ENCODE measurements around the gene TMEM255B.

TMEM255B gene

DNA sequence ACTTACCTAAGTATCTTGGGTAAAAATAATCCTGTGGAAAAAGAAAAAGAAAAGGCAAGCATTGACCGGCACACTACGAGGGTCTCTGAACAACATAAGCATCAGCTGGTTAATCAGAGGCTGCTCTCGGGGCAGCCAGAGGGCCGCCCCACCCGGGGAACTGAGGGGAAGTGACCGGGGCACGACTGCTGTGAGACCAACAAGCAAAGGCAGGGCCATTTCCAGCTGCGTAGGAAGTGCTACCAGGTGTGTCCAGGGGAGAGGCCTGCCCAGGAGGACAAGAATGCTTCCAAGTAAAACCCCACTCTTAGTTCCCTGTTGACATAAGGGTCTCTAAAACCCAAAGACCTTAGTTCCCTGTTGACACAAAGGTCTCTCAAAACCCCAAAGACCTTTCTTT is 89.0 kb downstream of the TMEM255B start:
- DNase-seq (ENCODE audit: low read depth in 2 of 2), result no peak

DNA sequence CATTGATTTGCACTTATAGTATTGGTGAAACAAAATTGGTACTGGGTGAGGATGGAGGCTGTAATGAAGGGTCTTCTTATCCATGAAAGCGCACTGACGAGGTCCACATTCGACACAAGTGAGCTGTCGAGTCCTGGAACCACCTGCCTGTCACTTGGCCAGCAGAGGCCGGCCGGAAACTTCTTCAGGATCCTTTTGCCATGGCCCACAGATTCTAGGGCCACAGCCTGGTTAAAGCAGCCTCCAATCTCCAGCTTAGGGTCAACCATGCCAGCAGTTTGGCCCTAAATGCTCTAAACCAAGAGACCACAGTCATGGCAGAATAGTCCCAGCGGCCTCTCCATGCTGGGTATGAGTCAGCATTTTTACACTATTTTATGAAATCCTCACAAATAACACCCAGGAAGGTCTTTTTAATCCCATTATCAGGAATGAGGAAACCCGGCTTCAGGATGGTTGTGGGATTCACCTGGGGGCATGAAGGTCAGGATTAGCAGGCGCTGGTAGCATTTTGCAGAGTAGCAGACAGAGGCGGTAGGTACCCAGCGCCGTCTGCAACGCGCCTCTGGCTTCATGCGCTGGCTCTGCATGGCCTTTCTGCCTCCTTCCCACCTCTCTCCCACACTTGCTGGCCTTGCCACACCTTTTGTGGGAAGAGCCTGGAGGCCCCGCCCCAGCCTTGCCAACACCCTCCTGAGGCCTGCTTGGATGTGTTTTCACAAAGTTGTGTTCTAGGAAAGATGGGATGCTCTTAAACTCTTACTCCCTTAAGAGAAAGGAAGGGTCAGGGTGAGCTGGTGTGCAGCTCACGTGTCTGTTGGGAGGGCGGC is 89.6 kb downstream of the TMEM255B start:
- DNase-seq (ENCODE audit: low read depth in 2 of 2), result no peak

DNA sequence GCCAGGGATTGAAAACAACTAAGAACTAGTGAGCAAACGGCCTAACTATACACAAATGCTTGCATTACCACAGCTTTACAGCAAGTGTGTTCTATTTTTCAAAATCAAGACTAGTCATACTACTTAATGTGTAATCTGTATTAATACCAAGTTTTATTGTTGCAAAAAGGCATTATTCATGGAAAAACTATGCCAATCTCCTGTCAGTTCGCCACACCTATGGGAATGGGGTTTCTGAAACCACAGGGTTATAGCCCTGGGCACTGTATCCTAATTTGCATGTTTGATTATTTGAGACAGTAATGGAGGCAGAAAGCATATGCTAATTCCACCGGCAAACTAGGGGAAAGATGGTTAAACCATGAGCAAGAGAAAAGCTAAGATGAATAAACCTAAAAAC is 90.5 kb downstream of the TMEM255B start:
- DNase-seq (ENCODE audit: low read depth in 2 of 2), result no peak

DNA sequence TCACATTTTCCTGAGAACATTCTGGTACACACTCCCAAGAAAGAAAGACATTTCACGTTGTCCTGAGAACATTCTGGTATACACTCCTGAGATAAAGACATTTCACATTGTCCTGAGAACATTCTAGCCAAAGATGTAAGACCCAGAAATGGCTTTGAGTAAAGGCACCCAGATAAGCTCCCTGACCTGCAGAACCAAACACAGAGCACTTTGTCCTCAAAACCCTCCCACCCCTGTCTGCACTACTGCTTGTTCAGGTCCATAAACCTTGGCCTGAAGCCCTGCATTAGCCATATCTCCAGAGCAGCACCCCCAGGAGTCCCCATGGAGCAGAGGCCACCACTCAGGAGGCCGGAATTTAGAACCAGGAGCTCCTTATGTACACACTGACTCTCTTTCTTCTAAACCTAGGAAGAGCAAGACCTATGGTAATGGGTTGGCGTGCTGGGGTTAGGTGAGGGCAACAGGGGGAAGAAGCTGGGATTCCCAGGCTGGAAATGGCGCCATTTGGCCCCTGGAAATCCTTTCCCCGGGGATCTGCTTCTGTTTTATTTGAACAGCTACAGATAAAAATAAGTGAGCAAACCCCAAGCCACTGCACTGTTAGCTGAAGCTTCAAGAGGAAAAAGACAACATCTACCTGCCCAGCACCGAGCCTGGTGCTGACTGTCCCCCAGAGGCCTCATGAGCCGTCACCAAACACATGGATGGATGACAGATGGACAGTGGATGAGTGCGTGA is 91.1 kb downstream of the TMEM255B start:
- no peak for DNase-seq (ENCODE audit: low read depth in 2 of 2)

DNA sequence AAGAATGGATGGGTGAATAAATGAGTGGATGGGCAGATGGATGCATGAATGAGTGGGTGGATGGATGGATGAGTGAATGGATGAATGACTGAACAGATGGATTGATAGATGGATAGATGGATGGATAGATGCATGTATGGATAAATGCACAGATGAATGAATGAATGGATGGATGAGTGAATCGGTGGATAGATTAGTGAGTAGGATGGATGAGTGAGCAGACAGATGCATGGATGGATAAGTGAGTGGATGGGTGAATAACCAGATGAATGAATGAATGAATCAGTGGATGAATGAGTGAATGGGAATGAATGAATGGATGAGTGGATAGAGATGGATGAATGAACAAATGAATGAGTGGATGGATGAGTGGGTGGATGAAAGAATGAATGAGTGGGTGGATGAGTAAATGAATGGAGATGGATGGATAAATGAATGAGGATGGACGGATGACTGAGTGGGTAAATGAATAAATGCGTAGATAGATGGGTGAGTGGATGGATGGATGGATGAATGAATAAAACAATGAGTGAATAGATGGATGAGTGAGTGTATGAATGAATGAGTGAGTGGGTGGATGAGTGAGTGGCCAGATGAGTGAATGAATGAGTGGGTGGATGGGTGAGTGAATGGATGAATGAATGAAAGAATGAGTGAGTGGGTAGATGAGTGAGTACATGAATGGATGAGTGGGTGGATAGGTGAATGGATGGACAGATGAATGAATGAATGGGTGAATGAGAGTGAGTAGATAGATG is 91.9 kb downstream of the TMEM255B start:
- DNase-seq (ENCODE audit: low read depth in 2 of 2), result no peak

DNA sequence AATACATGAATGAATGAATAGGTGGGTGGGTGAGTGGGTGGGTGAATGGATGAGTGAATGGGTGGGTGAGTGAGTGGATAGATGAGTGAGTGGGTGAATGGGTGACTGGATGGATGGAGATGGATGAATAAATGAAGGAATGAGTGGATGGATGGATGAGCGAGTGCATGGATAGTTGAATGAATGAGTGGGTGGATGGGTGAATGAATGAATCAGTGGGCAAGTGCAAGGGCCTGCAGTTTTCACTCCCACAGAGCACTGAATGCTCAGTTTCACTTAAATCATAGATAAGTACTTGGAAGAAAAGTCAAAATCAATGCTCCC is 92.4 kb downstream of the TMEM255B start:
- no peak for DNase-seq (ENCODE audit: low read depth in 2 of 2)

DNA sequence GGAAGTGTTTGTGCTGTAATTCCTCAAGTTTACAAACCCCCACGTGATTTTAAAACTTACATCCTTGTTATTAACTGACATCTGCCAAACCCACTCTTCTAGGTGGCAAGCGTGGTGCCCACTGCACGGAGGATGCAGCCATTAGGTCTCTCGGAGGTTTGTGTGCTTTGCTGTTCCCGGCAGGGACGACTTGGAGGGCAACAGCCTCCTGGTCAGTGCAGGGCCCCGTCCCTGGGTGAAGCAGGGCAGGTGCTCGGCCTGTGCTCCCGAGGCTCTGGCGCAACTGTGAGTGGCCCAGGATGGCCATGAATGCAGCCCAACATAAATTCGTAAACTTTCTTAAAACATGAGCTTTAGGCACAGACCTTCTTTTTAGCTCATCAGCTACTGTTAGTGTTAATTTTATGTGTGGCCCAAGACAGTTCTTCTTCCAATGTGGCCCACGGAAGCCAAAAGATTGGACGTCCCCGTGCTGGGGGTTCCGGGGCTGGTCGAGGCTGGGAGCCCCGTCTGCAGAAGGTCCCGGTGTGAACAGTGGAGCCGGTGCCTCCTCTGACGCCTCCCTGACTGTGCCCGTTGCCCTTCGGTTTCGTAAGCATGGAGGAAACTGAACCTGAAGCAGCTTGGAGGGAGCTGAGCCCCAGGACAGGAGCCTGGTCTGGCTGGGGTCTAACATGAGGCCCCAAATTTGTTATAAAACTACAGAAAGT is 93.0 kb downstream of the TMEM255B start:
- no peak for DNase-seq (ENCODE audit: low read depth in 2 of 2)

DNA sequence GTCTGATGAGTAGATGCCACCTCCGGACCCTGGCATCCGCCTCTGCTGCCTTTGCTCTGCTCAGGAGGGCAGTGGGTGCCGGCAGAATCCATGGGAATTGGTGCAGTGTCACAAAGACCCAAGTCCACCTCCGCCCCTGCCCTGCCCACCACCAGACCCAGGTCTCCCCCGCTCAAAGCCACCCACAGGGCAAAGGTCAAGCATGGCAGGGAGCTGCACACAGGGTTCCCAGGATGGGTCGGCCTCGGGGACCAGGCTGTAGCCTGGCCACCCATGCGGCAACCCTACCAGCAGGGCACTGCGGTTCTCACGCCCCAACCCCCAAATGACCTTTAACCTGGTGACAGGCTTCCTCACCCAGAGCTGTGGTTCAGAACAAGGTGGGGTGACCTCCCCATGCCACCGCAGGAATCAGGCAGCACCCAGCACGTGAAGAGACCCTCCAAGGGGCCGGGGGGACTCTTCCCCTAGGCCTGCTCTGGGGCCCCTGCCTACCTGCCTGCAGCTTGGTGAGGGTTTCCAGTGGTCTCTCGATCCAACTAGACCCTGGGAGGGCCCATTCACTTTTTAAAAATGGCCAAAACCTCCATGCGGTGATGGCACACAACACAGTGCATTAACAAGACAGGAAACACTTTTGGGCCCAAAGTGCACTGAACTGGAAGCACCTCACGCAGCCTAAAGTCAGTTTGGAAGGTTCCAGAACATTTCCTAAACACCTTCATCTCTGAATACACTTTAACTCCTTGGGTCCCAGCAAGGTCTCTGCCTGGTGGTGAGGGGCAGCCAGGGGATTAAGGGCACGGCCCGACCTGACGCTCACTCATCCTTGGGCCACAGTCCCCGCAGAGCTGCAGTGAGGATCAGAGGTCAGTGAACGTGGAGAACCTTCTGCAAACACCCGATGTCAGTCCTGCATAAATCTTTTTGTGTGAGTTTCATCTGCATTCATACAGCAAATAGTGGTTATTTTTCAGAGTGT is 93.8 kb downstream of the TMEM255B start:
- DNase-seq (ENCODE audit: low read depth in 2 of 2), result no peak

DNA sequence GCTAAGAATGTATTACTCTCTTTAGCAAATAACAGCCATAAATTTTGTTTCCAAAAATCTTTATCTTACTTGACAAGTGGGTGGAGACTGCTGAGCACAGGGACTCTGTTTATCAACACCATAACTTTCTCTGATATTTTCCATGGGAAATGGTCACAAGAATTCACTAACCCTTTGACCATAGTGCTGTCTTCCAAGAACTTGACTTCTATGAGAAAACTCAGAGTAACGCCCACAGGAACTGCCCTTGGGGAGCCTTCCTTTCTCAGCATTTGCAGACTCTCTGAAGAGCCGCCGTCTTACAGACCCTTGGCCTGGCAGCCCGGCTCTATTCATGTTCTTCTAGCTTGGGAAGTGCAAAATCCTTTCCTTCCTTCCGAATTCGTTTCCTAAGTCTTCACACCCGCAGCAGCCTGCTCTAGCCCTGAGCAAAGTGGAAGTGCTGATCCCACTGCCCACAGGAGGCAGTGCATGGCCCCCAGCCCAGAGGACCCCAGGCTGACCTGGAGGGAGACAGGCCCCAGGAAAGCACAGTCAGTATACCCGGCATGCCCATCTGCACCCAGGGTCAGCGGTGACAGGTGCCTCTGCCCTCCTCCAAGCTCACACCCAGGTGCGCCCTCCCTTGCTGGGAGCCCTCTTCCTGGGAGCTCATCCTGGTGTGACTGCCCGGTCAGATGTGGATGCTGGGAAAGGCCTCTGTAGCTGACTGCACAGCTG is 94.7 kb downstream of the TMEM255B start:
- no peak for DNase-seq (ENCODE audit: low read depth in 2 of 2)

DNA sequence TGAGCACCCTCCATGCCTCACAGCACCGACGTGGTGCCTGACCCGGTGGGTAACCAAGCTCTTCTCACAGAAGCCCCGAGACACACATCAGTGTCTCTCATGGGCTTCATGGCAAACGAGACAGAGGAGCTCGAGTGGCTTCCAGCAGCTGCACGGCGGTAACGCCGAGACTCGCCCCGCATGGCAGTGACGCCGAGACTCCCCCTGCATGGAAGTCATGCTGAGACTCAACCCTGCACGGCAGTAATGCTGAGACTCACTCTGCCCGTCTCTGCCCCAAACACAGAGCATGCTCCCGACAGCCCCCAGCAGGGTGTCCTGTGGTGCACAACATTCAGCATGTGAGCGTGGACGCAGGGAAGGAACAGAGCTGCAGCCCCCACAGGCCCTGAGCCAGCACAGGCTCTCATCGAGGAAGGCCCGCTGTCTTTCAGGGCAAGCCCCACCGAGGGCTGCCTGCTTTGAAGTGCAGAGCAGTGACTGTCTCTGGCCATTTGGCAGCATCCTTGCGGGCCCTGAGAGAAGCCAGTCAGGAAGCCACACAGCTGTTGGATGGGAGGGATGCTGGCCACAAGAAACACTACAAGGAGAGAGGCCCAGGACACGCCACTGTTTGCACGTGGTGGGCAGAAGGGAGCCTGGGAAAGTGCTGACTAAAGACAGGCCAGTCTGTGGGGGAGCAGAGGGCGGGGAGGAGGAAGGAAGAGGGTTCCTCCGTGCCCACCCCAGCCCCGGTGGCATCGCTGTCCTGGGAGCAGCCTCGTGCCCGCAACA is 95.4 kb downstream of the TMEM255B start:
- DNase-seq (ENCODE audit: low read depth in 2 of 2), result no peak

DNA sequence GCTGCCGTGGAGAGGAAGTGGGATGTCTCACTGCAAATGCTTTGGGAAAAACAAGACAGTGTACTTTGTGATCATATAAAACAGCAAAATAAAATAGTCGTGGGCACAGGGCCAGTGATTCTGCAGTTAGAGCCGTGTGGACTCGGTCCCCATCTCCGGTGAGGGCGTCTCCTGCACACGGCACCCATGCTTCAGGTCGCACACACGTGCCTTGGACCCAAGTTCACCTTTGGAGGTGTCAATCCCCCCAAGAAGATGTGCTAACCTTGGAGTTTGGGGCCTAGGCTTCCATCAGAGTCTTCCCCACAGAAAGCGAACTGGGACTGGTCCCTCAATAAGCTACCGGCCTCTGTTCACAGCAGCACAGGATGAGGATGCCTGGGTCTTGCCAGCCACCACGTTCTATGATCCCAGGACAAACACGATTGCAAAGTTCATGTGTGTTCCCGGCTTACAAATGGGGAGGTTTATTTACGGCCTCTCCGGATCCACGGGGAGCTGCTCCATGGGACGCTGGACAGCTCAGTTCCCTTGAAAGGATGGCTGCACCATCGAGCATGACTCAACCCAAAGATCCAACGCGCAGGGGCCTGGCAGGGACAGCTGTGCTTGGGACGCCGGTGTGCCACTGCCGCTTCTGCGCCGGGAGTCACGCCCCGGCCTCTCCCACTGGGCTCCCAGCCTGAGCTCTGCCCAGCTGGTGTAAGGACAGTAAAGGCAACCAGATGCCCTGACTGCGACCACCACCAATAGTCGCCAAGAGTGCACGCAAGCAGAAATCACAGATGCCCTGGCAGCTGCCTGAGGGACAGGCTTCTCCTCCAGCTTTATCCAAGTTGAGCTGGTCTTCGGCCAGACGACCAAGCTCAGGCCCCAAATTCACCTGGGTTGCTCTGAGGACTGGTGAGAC is 96.2 kb downstream of the TMEM255B start:
- no peak for DNase-seq (ENCODE audit: low read depth in 2 of 2)

DNA sequence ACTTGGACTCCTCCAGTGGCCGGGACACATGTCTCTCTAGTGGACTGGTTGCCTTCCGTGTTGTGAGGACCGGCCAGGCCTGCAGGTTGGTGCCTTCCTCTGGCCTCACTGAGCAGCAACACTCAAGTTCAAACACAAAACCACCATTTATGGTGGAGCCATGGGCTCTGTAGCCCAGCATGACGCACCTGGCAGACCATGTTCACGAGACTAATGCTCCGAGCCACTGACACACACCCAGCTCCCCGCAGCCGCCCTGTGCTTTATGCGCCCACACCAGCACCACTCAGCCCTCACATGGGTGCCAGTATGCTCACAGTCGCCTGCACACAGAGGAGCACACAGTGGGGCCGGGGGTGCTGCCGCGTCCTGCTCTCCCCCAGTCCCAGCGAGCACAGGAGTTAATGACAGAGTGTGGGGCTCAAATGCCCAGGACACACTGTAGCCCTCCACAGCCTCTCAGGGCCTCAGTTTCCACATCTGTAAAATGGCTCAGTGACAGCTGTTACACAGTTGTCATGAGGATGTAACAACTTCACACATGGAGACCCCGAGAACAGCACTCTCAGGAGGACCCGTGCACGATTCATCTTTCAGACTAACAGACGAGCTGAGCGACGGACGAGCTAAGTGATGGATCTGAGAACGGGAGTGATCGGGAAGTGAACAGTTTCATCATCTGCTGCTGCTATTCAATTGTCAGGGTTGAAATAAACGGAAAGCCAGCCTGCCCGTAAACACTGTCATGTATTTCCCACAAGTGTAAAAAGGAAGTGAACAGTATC is 97.1 kb downstream of the TMEM255B start:
- DNase-seq (ENCODE audit: low read depth in 2 of 2), result no peak

DNA sequence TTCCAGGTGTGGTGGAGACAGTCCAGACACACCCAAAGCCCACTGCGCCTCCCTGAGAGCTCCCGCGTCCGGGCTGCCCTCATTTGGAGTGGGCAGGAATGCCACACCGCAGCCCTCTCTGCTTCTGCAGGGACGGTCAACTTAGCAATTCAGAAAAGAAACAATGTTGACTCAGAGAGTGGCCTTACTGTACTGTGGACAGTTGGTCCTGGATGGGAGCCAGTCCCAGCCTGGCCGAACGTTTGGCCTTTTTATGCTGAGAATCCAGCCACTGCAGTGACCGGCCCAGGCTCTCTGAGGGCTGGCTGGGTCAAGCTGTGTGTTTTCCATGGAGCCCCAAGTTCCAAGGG is 97.7 kb downstream of the TMEM255B start:
- DNase-seq (ENCODE audit: low read depth in 2 of 2), result no peak

DNA sequence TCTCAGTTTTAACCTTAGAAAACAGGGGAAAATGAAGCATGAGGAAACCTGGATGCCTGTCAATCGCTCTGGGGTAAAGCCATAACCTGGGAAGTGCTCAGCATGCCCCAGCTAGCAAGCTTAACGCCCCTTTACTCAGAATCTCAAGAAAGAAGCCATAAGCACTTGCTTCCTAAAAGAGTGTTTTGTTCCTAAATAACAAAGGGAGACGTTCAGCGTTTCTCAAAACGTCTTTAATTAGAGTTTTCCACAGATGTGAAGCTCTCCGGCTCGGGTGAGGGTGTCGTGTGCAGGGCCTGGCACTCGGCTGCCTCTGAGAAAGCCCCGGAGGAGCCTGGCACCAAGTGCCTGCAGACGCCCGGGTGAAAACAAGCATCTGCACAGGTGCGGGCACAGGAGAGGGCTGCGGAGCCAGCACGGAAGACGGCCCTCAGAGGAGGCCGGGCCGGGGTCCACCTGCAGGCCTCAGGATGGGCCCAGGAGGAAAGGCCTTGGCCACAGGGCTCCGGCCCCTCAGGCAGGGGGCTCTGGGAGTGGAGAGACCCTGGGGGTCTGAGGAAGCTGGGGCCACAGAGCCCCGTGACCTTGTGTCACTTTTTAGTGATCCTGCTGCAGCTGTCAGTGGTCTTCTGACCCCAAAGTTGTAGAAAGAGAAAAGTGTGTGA is 98.6 kb downstream of the TMEM255B start:
- DNase-seq (ENCODE audit: low read depth in 2 of 2), result no peak

DNA sequence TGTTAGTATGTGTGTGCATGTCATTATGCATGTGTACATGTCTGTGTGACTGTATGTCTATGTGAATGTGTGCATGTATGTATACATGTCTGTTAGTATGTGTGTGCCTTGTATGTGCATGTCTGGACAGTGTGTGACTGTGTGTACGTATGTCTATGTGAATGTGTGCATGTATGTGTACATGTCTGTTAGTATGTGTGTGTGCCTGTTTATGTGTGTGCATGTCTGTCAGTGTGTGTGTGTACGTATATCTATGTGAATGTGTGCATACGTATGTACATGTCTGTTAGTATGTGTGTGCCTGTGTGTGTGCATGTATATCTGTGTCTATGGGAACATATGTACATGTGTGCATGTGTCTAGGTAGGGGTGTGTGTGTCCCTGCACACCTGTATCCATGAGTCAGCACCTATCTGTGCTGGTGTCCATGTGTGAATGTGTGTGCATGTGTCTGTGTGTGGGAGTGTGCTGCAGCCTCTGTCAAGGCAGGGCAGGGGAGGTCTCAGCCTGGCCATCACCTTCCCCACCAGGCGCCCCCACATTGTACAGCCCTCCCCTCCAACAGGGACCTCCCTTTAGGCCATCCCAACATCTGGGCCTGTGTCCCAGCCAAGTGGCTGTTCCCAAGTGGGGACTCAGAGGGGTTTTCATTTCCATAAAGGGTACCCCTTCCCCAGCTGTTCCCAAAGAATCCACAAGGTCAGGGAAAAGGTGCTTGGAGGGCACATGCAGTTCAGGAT is 100.5 kb downstream of the TMEM255B start:
- DNase-seq (ENCODE audit: low read depth in 2 of 2), result no peak

DNA sequence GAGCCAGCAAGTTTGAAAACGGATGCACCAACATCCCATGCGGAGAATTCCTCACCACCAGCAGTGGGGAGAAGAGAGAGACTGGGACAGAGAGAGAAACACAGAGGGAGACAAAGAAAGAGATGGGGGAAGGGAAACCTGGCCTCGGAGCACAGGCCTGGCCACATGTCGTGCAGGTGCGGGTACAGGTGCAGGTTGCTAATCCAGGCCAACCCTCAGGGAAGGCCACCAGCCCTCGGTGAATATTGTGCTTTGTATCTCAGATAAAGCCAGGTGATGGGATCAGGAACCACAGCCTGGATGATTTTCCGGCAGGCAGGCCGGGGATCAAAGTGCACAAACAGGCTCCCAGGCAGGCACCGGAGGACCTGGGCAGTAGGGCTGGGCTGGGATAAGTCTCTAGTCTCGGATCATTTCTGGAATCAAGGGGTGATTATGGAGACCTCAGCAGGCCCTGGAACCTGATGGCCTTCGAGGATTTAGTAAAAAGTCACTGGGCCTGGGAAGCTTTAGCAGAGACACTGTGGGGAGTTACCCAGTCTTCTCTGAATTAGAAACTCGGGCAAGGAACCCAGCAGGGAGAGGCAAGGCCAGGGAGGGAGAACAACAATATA is 101.1 kb downstream of the TMEM255B start:
- no peak for DNase-seq (ENCODE audit: low read depth in 2 of 2)
